ENCODE data around the gene IFRD1. TPM values are rescaled to one million over a fixed set of nuclear protein-coding genes. Genes with fewer than 3 reads are reported as not detected.

Gene IFRD1
- total and polyA plus RNA-seq, 7 donors, result 22.8 to 63.7 (median 45.7) TPM

GRCh38 chr7:112504093-112504695, 53.9 kb downstream of the IFRD1 start:
- TF ChIP-seq CTCF (IDR thresholded peaks at IDR 0.05) (no peak), POLR2AphosphoS5 (IDR thresholded peaks at IDR 0.05) (no peak)
- Histone ChIP-seq H3K4me1 (peaks cover 0 to 32% (median 18%) of the 10 kb centered on the region in 4 donors), H3K36me3 (no peaks in the 10 kb centered on the region), H3K27ac (no peak overlapping the region), H3K9me3 (no peaks in the 10 kb centered on the region), H3K4me3 (no peak overlapping the region), H3K27me3 (no peaks in the 10 kb centered on the region)
- DNase-seq, result no peak
- 93 to 94% methylated on average over 5 of the region's 5 CpGs for WGBS, 2 donors
- intact Hi-C loops (cut with DNase I), result no loop called here

DNA sequence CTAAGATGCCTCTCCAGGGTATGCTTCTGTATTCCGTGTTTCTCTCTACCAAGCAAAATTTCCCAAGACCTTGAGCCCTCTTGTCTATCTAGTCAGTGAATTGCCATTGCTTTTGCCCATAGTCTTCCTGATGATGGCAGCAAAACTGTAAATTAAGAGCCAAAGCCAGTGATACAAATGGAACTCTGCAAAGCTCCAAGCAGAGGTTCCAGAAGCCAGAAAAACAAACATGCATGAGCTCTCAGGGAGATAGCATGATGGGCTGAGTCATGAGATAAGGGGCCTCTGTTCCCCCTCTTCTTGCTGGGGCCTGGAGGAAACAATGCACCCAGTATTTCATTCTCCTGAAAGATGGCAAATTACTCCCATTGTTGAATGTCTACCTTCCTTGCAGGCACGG, 55.2 kb downstream of the IFRD1 start:
- intact Hi-C loops (cut with DNase I), result no loop called here
- WGBS, 2 donors, result 82 to 95% methylated on average over 2 of the region's 2 CpGs

DNA sequence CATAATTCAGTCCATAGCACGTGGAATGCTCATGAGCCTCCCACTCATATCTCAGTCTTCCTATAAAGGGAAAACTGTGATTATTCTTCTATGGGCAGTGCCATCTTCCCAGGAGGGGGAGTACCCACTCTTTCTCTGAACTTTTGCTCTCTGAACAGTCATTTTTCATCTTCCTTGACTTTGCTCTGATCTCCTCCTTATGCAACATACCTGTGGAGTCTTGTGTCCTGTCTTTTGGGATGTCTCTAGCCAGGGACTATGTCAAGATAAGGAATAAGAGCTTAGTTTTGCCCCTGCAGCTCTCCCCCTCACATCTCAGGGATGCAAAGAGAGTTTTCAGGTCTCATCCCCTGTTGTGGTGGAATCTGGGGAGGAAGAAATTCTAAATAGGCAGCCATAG, 58.1 kb downstream of the IFRD1 start:
- Histone ChIP-seq H3K4me3 (no peak overlapping the region), H3K27me3 (no peaks in the 10 kb centered on the region), H3K27ac (no peak overlapping the region), H3K36me3 (no peaks in the 10 kb centered on the region), H3K9me3 (no peaks in the 10 kb centered on the region), H3K4me1 (peaks cover 0 to 17% (median 12%) of the 10 kb centered on the region in 4 donors)
- WGBS, 2 donors, result 85 to 88% methylated on average over 1 of the region's 1 CpG
- intact Hi-C loops (cut with DNase I), result no loop called here
- TF ChIP-seq EP300 (IDR thresholded peaks at IDR 0.05), result no peak
- no peak for TF ChIP-seq POLR2AphosphoS5 (IDR thresholded peaks at IDR 0.05)
- no peak for TF ChIP-seq POLR2A (IDR thresholded peaks at IDR 0.05)
- TF ChIP-seq CTCF (IDR thresholded peaks at IDR 0.05), result no peak
- no peak for DNase-seq

More for the DNA sequence above, 55.2 kb downstream of the IFRD1 start:
- Histone ChIP-seq H3K27me3 (no peaks in the 10 kb centered on the region), H3K36me3 (no peaks in the 10 kb centered on the region), H3K9me3 (no peaks in the 10 kb centered on the region), H3K27ac (no peak overlapping the region), H3K4me1 (peaks cover 0 to 32% (median 23%) of the 10 kb centered on the region in 4 donors), H3K4me3 (no peak overlapping the region)
- DNase-seq, result no peak
- no peak for TF ChIP-seq POLR2A (IDR thresholded peaks at IDR 0.05)
- TF ChIP-seq CTCF (IDR thresholded peaks at IDR 0.05), result no peak
- no peak for TF ChIP-seq EP300 (IDR thresholded peaks at IDR 0.05)
- no peak for TF ChIP-seq POLR2AphosphoS5 (IDR thresholded peaks at IDR 0.05)

GRCh38 chr7:112509402-112509801, 59.1 kb downstream of the IFRD1 start:
- intact Hi-C loops (cut with DNase I), result no loop called here
- TF ChIP-seq POLR2A (IDR thresholded peaks at IDR 0.05), result no peak
- no peak for TF ChIP-seq POLR2AphosphoS5 (IDR thresholded peaks at IDR 0.05)
- TF ChIP-seq EP300 (IDR thresholded peaks at IDR 0.05), result no peak
- TF ChIP-seq CTCF (IDR thresholded peaks at IDR 0.05), result no peak
- 50 to 75% methylated on average over 5 of the region's 5 CpGs for WGBS, 2 donors

More at GRCh38 chr7:112509402-112509801, 59.1 kb downstream of the IFRD1 start:
- no peak overlapping the region for H3K4me3 ChIP-seq
- H3K27me3 ChIP-seq, result no peaks in the 10 kb centered on the region
- H3K4me1 ChIP-seq, result peaks cover 0 to 11% (median 6%) of the 10 kb centered on the region in 4 donors
- H3K27ac ChIP-seq, result no peak overlapping the region
- no peaks in the 10 kb centered on the region for H3K36me3 ChIP-seq
- H3K9me3 ChIP-seq, result no peaks in the 10 kb centered on the region
- DNase-seq, result no peak

Data from sigmoid colon (tissue), 7 donors.